Pancreas (tissue), 10 donors: ENCODE data around the gene DNMT3A. TPM values are rescaled to one million over a fixed set of nuclear protein-coding genes. Genes with fewer than 3 reads are reported as not detected.

ENCODE experiments used
- ATAC-seq, 4 donors: fragments of 200-7000 bp; cut with Tn5 transposase; one replicate each; pipeline versions ENCODE4 v1.8.0 to v1.9.1; 2020; ENCODE audit warnings: mild to moderate bottlenecking in 4 of 4, moderate library complexity in 4 of 4
- DNase-seq, 6 donors: peaks; one replicate each; pipeline ENCODE4 v3.0.0-alpha.2; 2020
- FAIRE-seq: peaks from 2 replicates; lab custom pipeline; 2012; peaks lifted over from hg19 to GRCh38; lab: Jason Lieb, UNC
- H3K27ac ChIP-seq, 4 donors: fragments of 200-600 bp; sonication (generic); 1 replicate in 3 of 4; 2 replicates in 1 of 4; pipeline versions ENCODE4 v1.5.0 to v1.8.0; 2020
- H3K27me3 ChIP-seq, 4 donors: fragments of 200-600 bp; one replicate each; pipeline ENCODE4 v1.8.0; 2021
- H3K36me3 ChIP-seq, 3 donors: fragments of 200-600 bp; sonication (generic) in 1 of 3; one replicate each; pipeline versions ENCODE4 v1.5.0 to v1.8.0; 2020 to 2021
- H3K4me1 ChIP-seq, 3 donors: fragments of 200-600 bp; one replicate each; pipeline ENCODE4 v1.8.0; 2021
- H3K4me3 ChIP-seq, 4 donors: fragments of 200-600 bp; sonication (generic) in 2 of 4; one replicate each; pipeline versions ENCODE4 v1.5.0 to v1.8.0; 2020 to 2021
- H3K9me3 ChIP-seq, 4 donors: fragments of 200-600 bp; one replicate each; pipeline ENCODE4 v1.8.0; 2021
- WGBS, 2 donors: extraction: QIAGEN DNeasy Blood & Tissue Kit; methylation state at CpG; one replicate each; pipeline ENCODE4 v1.1.7; 2013; 5-methylcytosine and 5-hydroxymethylcytosine counted together
- intact Hi-C, 3 donors: fragments of 100-400 bp; cut with DNase I; formaldehyde crosslinking; loops; one replicate each; pipeline versions ENCODE4 v1.11.1 to v1.14.2; 2022
- polyA plus RNA-seq, 2 donors: library from polyadenylated mRNA; stranded (reverse); fragments of 200-250 nt; gene quantifications; one replicate each; pipeline ENCODE4 v1.2.3, GENCODE V29; 2013
- total RNA-seq, 6 donors: library from RNA; stranded (reverse); fragmentation: NEBNext Ultra II Directional in 4 of 6; extraction: Animal tissue kit (Norgen Biotek cat#: 25700) in 4 of 6; gene quantifications; one replicate each; pipeline versions ENCODE4 v1.2.1 to v1.2.4, GENCODE V29; 2021 to 2023
- TF ChIP-seq, protein P1 (sequence below), 4 donors: fragments of 200-600 bp; sonication (generic) in 3 of 4; IDR thresholded peaks; one replicate each; pipeline versions ENCODE4 v1.5.0 to v1.8.0; 2021; ENCODE audit warnings: antibody characterized with exemption in 4 of 4
- donor health status: healthy with polysubstance abuse.
- donor health status: DM: no; HTN: no; CAD: no; lungs with moderate emphysema.
- donor health status: DM: no; HTN: no; CAD: no.
- donor health status: control.
- donor health status: control.
- donor health status: Bipolar disorder and iron deficiency.
- donor health status: DM: yes; HTN: yes; CAD: no.
- donor health status: DM: no; HTN: no; CAD: no.
- donor health status: DM: no; HTN: no; CAD: no.
- donor health status: DM: yes; HTN: yes; CAD: no.

The DNMT3A gene
- total and polyA plus RNA-seq, 8 donors: 10.3 to 30.9 (median 17.5) TPM

DNA sequence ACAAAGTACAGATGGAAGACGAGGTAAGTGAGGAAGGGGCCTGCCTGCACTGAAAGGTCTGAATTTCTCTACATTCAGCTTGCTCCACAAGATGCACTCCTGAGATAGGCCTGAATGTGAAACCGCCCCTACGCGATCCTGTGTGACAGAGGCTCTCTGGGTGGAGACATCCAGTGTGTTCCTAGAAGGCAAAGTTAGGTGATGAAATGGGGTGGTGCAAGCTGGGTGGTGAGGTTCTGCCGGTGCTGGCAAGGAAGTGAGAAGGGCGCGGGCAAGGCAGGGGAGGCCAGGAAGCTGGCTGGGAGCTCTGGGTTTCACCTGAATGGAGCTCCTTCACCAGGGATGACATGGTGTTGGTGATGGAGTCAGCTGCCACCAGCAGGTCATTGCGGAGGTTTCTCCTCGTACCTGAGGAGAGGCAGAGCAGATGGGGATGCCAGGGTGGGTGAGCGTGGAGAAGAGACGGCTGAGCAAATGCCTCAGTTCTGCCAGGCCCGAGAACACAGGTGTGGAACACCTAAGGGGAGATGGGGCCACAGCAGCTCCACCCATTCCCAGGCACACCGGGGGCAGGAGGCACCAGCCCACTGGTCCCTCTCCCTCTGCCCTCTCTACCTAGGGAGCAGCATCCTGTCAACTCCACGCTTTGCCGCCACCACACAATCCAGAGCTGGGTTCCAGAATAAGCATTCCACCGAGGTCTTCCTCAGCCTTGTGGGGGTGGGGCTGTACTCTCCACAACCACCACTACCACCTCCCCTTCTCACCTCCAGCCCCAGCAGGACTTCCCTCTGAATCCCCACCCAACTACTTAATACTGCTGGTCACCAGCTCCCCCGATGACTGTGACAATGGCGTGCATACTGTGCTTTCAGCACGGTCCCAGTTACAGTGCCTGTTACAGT, 45.5 kb upstream of the DNMT3A start:
- intact Hi-C loops: no loop called here
- Histone ChIP-seq H3K4me1 (no peaks in the 10 kb centered on the region), H3K36me3 (no peaks in the 10 kb centered on the region), H3K4me3 (no peak overlapping the region), H3K27me3 (no peaks in the 10 kb centered on the region), H3K9me3 (no peaks in the 10 kb centered on the region), H3K27ac (no peak overlapping the region)
- TF ChIP-seq, protein P1, sequence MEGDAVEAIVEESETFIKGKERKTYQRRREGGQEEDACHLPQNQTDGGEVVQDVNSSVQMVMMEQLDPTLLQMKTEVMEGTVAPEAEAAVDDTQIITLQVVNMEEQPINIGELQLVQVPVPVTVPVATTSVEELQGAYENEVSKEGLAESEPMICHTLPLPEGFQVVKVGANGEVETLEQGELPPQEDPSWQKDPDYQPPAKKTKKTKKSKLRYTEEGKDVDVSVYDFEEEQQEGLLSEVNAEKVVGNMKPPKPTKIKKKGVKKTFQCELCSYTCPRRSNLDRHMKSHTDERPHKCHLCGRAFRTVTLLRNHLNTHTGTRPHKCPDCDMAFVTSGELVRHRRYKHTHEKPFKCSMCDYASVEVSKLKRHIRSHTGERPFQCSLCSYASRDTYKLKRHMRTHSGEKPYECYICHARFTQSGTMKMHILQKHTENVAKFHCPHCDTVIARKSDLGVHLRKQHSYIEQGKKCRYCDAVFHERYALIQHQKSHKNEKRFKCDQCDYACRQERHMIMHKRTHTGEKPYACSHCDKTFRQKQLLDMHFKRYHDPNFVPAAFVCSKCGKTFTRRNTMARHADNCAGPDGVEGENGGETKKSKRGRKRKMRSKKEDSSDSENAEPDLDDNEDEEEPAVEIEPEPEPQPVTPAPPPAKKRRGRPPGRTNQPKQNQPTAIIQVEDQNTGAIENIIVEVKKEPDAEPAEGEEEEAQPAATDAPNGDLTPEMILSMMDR (IDR thresholded peaks at IDR 0.05): no peak
- 93 to 97% methylated on average over 18 to 19 of the region's 19 CpGs for WGBS, 2 donors
- ATAC-seq (no peak), FAIRE-seq (no peak), DNase-seq (no peak)

DNA sequence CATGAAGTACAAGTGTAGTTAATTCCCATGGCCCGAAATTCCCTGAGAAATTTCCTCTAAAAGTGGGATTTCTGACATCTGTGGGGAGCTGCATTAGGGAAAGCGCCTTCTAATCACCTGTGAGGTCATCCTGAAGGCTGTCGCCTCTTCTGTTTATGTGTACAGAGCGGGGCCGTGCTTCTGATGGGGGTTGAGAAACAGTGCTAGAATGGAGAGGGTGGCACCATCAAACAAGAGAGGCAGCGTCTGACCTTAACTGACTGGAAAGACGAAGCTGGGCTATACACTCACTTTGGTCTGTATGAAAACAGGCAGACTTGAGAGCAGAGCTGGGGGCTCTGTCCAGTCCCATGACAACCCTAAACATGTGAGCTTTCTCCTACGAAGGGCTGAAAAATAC, 44.2 kb upstream of the DNMT3A start:
- intact Hi-C loops: no loop called here
- H3K27me3 ChIP-seq: no peaks in the 10 kb centered on the region
- H3K27ac ChIP-seq: no peak overlapping the region
- no peak for ATAC-seq
- no peak for DNase-seq
- TF ChIP-seq, protein P1 (IDR thresholded peaks at IDR 0.05): no peak
- H3K4me3 ChIP-seq: no peak overlapping the region
- no peaks in the 10 kb centered on the region for H3K4me1 ChIP-seq
- no peak for FAIRE-seq
- no peaks in the 10 kb centered on the region for H3K9me3 ChIP-seq
- WGBS, 2 donors: 83 to 87% methylated on average over 8 of the region's 8 CpGs
- no peaks in the 10 kb centered on the region for H3K36me3 ChIP-seq

DNA sequence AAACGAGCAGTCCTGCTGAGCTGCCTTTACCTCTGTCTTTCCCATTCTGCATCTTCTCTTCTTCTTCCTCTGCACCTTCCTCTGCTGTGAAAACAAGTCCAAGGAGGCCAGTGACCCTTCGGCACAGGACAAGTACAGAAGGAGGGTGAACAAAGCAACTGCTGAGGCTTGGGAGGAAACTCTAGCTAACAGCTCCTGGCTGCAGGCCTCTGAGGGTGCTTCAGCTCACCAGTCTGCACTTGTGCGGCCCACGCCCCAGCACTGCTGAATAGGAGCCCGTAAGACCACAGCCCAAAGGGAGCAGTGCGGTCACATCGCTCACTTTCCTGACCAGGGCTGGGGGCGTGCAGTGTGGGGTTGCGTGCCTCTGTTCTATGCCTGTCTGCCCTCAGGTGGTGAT, 42.1 kb upstream of the DNMT3A start:
- no peaks in the 10 kb centered on the region for H3K27me3 ChIP-seq
- H3K4me3 ChIP-seq: no peak overlapping the region
- H3K27ac ChIP-seq: no peak overlapping the region
- 97 to 98% methylated on average over 9 of the region's 9 CpGs for WGBS, 2 donors
- FAIRE-seq: no peak
- TF ChIP-seq, protein P1 (IDR thresholded peaks at IDR 0.05): no peak
- no peak for ATAC-seq
- intact Hi-C loops: no loop called here
- DNase-seq: no peak
- no peaks in the 10 kb centered on the region for H3K4me1 ChIP-seq
- no peaks in the 10 kb centered on the region for H3K9me3 ChIP-seq
- H3K36me3 ChIP-seq: no peaks in the 10 kb centered on the region

DNA sequence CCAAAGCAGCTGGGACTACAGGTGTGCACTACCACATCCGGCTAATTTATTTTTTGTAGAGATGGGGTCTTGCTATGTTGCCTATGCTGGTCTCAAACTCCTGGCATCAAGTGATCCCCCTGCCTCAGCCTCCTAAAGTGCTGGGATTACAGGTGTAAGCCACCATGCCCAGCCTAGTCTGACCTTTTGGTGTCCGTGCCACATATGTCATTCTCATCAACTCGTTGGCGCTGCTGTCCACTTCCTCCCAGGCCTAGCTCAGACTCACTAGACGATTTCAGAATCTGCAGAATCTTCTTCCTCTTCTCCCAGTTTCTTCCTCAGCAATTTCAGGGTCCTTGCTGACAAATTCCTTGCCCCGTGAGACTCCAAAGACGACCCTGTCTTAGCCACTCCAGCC, 39.8 kb upstream of the DNMT3A start:
- intact Hi-C loops: no loop called here
- Histone ChIP-seq H3K27me3 (no peaks in the 10 kb centered on the region), H3K4me1 (peaks cover 0 to 5% (median 5%) of the 10 kb centered on the region in 3 donors), H3K27ac (no peak overlapping the region), H3K9me3 (no peaks in the 10 kb centered on the region), H3K36me3 (no peaks in the 10 kb centered on the region), H3K4me3 (no peak overlapping the region)
- FAIRE-seq (no peak), ATAC-seq (no peak), DNase-seq (no peak)
- whole genome bisulfite sequencing, 2 donors: 86 to 87% methylated on average over 7 of the region's 7 CpGs
- TF ChIP-seq, protein P1 (IDR thresholded peaks at IDR 0.05): no peak
